GM19455 (cell line): ENCODE results near the gene ERICH6B.
"Not testable (repeated sequence)": the region's sequence is repeated elsewhere in the genome, so short reads cannot be mapped to it uniquely, and the experiment has no call there.

ENCODE experiments used
- ATAC-seq: cut with Tn5 transposase; IDR thresholded peaks from one replicate; pipeline ENCODE4 v1.9.1; 2021; ENCODE audit not compliant: unreplicated experiment

ERICH6B gene

GRCh38 chr13:45615501-45616101 lies at the start of gene ERICH6B:
TSS of gene ERICH6B (minus strand) at chr13:45615739. CDS start at chr13:45597005, 18,734 bp downstream.
- no peak for ATAC-seq

- not testable (repeated sequence) for ATAC-seq
These were observed 47.4 kb upstream of the ERICH6B start for GRCh38 chr13:45662903-45663302.

- no peak for ATAC-seq
These were observed 46.6 kb upstream of the ERICH6B start for GRCh38 chr13:45662162-45662561.

- not testable (repeated sequence) for ATAC-seq
These were observed 44.9 kb upstream of the ERICH6B start for GRCh38 chr13:45660458-45660857.

GRCh38 chr13:45659536-45659935 lies 44.0 kb upstream of the ERICH6B start:
- no peak for ATAC-seq

GRCh38 chr13:45658586-45659235 lies 43.2 kb upstream of the ERICH6B start:
- ATAC-seq = no peak

DNA sequence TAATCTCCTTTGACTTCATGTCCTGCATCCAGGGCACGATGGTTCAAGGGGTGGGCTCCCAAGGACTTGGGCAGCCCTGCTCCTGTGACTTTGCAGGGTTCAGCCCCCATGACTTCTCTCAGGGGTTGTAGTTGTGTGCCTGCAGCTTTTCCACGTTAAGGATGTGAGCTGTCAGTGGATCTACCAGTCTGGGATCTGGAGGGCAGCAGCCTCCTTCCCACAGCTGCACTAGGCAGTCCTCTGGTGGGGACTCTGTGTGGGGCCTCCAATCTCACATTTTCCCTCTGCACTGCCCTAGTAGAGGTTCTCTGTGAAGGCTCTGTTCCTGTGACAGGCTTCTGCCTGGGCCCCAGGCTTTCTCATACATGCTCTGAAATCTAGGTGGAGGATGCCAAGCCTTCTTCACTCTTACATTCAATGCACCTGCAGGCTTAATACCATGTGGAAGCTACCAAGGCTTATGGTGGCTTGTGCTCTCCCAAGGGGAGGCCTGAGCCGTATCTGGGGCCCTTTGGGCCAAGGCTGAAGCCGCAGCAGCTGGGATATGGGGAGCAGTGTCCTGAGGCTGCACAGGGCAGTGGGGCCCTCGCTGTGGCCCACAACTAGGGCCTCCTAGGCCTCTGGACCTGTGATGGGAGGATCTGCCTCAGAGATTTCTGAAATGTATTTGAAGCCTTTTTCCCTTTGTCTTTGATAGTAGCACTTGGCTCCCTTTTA lies 39.3 kb upstream of the ERICH6B start:
- ATAC-seq = no peak

DNA sequence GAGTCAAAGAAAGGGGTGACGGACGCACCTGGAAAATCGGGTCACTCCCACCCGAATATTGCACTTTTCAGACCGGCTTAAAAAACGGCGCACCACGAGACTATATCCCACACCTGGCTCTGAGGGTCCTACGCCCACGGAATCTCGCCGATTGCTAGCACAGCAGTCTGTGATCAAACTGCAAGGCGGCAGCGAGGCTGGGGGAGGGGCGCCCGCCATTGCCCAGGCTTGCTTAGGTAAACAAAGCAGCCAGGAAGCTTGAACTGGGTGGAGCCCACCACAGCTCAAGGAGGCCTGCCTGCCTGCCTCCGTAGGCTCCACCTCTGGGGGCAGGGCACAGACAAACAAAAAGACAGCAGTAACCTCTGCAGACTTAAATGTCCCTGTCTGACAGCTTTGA lies 29.7 kb upstream of the ERICH6B start:
- not testable (repeated sequence) for ATAC-seq

GRCh38 chr13:45642159-45642558 lies 26.6 kb upstream of the ERICH6B start:
- not testable (repeated sequence) for ATAC-seq

DNA sequence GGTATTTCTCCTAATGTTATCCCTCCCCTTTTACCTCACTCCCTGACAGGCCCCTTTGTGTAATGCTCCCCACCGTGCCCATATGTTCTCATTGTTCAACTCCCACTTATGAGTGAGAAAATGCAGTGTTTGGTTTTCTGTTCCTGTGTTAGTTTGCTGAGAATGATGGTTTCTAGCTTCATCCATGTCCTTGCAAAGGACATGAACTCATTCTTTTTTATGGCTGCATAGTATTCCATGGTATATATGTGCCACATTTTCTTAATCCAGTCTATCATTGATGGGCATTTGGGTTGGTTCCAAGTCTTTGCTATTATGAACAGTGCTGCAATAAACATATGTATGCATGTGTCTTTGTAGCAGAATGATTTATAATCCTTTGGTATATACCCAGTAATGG lies 19.8 kb upstream of the ERICH6B start:
- ATAC-seq = not testable (repeated sequence)

GRCh38 chr13:45630791-45631190 lies 15.3 kb upstream of the ERICH6B start:
- no peak for ATAC-seq

GRCh38 chr13:45629940-45630339 lies 14.4 kb upstream of the ERICH6B start:
- no peak for ATAC-seq

DNA sequence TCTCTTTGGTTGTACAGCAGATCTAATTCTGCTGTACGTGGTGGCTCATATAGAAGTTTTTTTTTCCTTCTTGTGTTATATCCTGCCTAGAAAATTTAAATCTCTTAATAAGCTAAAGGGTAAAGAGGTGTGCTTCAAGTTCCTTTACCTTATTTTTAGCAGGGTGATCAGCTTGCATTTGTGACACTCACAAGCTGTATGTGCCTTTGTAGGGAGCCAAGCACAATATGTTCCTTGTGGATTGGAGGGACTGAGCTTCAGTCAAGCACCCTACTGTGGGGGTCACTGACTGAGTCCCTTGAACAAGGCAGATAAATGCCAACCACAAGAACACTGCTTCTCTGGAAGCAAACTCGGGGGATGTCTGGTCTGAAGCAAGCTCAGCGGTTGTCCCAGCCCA lies 12.6 kb upstream of the ERICH6B start:
- no peak for ATAC-seq

- no peak for ATAC-seq
These were observed 12.1 kb upstream of the ERICH6B start for GRCh38 chr13:45627656-45628055.

DNA sequence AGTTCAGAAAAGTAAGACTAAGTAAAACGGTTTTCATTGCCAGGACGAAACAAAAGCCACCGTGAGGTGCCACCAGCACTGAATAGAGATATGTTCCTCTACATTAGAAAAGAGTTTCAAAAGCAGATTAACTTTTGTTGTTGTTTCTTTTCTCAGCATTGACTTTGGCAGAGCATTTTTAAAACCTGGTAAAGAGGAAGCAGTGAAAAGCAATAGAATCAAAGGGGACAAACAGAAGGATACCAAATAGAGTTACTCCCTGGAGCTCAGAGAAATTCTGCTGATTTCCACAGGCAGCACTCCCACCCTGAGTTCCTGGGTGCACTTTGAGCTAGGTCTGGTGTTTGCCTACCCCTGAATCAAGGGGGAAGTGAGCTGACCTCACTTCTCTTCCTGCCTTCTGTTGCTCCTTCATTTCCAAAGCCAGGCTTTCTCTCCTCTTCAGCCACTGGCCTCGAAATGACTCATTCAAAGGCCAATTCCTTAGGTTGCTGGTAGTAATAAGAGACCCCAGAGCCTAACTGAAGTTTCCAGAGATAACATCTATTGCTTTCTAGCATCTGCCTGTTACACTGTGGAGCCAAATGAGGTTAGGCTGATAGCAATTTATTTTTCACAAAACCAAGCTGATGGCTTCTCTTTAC lies 11.3 kb upstream of the ERICH6B start:
- no peak for ATAC-seq

GRCh38 chr13:45623516-45624090 lies 8.1 kb upstream of the ERICH6B start:
- no peak for ATAC-seq

DNA sequence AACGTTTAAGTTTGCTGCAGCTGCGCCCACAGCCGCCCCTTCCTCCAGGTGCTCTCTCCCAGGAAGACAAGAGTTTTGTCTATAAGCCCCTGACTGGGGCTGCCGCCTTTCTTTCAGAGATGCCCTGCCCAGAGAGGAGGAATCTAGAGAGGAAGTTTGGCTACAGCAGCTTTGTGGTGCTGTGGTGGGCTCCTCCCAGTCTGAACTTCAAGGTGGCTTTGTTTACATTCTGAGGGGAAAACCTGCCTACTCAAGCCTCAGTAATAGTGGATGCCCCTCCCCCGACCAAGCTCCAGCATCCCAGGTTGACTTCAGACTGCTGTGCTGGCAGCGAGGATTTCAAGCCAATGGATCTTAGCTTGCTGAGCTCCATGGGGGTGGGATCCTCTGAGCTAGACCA lies 6.4 kb upstream of the ERICH6B start:
- ATAC-seq = no peak

- ATAC-seq = no peak
These were observed 7.6 kb downstream of the ERICH6B start for GRCh38 chr13:45607931-45608330.

DNA sequence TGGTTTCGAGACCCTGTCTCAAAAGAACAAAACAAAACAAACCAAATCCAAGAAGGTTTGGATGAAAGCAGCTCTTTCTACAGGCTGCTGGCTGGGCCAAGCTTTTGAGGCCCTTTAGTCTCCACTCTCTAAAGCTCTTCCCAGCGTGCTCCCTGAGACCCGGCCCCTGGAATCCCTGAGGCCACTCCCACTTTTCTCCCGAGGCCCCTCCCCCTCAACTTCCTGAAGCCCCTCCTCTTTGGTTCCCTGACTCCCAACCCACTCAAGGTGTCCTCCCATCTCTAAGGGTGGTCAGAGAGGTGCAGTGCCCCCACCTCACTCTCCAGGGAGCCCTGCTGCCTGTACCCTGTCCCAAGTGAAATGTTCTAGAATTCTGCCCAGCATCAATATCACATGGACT lies 10.6 kb downstream of the ERICH6B start:
- ATAC-seq = no peak

DNA sequence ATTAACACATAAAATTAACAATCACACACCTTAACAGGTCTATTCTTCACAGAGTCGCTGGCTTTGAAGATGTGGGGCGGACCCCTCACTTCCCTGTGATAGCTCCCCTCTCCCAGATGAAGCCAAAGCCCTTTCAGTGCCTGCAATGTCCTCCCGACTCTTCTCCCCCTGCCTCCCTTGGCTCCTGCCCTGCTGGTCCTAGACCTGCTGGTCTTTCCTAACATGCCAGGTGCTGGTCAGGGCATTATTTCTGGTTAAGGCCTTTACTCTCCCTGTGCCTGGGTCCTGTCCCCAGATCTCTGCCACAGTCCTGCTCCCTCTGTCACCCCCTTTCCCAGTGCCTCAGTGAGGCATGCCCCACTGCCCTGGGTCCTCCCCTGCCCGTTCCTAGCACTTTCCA lies 12.2 kb downstream of the ERICH6B start:
- ATAC-seq = no peak
